Activated CD8-positive, alpha-beta memory T cell treated with anti-CD3 and anti-CD28 coated beads for 24 hours (primary cell): ENCODE measurements around the gene GALNT2.
A peak's percentile ranks its signal among the peaks of the same experiment; 100 is the strongest.

ENCODE experiments used
- DNase-seq: peaks from one replicate; pipeline ENCODE4 v3.0.0-alpha.2; 2020

GALNT2 gene

GRCh38 chr1:230195199-230195598 lies 128.2 kb downstream of the GALNT2 start:
- DNase-seq = no peak

GRCh38 chr1:230196077-230196476 lies 129.0 kb downstream of the GALNT2 start:
- DNase-seq = peak; percentile 42

DNA sequence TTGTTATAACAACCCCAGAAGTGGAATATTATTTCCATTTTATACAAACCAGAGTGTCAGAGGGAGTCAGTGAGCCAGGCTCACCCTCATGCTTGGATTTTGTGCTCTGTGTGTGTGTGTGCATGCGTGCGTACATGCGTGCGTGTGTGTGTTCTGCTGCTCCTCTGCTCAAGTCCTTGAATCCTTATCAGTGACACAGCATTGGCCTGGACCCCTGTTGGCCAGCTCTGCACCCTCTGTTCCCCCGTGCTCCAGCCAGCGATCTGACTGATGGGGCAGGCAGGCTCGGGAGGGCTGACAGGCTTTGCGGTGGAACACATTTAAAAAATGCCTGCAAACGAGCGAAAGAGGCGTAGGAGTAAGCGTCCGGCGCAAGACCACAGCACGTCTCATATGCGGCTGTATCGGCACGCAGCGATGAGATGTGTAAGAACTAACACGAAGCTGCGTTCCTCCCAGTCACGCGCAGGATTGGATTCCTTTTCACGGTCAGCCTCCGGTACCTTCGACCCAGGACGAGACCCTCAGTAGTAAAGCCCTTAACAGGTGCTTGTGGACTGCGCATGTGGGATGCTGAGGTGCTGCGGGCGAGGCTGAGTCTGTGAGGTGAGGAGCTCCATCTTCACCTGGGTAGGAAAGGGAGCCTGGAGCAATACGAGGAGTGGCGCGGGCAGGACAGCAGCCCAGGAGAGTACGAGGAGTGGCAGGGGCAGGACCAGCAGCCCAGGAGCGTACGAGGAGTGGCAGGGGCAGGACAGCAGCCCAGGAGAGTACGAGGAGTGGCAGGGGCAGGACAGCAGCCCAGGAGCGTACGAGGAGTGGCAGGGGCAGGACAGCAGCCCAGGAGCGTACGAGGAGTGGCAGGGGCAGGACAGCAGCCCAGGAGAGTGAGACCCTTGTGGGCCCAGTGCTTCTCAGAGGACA lies 130.9 kb downstream of the GALNT2 start:
- DNase-seq = no peak

DNA sequence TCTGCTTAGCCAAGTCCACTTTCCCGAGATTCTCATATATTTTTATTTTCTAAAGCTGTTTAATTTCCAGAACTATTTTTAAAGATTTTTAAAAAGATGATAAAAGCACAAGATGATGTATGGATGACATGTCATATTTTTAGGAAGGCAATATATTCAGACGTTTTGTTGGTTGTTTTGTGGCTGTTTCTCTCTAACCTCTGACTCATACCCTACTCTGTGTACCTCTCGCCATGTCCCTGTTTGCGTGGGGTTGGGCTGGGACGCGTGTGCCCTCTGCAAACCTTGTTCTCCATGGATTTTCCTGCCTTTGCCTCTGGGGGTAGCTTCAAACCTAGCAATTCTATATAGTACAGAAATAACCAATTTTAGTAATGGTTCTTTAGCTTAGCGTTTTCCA lies 132.0 kb downstream of the GALNT2 start:
- no peak for DNase-seq

- no peak for DNase-seq
These were observed 132.5 kb downstream of the GALNT2 start for GRCh38 chr1:230199554-230199953.

- DNase-seq = no peak
These were observed 133.2 kb downstream of the GALNT2 start for GRCh38 chr1:230200276-230200675.

DNA sequence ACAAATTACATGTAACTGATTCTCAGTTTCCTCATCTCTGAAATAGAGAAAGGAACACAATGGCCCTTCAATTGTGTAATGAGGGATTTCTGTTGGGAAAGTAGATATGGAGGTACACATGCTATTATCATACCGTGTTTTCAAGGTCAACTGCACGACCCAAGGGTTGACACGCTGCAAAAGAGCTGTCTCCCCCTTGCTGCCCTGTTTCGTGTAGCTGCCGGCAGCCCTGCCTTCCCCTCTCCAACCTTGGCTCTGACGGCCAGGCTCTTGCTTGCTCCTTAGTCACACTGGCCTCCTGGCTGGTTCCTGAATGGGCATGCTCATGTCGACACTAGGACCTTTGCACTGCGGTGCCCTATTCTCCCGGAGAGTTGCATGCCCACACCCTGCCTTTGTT lies 134.4 kb downstream of the GALNT2 start:
- DNase-seq = no peak

DNA sequence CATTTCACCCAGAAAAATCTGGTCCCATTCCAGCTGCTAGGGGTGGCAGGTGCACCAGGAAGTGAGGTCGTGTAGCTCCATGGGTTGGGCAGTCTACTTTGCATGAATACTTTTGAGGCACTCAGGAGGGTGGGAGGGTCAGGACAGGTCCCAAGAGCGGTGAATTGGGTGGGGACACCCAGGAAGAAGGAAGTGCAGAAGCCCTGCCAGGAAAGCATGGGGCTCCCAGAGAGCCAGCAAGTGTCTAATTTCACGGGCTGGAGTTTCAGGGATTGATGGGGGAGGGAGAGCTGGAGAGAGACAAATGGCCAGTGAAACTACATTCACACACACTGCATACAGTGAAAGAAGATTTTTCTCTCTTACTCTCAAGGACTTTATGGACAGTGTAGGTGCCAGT lies 137.8 kb downstream of the GALNT2 start:
- no peak for DNase-seq

DNA sequence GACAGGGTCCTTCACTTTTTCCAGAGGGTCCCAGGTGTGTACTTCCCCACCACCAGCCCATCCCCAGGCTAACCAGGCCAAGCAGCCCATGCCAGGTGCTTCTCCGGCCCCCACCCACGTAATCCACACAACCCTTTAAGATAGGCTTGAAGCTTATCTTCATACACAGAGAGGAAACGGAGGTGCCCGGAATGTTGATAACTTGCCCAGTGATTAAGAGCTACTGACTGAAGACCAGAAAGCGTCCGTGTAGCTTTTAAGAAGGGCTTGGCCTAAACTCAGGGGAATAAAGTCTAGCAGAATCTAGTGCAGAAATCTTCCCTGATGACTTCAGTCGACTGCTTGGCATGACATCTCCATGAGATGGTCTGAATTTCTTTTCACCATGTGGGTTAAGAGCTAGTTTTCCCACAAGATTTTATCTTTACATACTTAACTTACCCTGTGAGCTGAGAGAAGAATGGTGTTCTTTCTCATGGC lies 138.7 kb downstream of the GALNT2 start:
- no peak for DNase-seq

DNA sequence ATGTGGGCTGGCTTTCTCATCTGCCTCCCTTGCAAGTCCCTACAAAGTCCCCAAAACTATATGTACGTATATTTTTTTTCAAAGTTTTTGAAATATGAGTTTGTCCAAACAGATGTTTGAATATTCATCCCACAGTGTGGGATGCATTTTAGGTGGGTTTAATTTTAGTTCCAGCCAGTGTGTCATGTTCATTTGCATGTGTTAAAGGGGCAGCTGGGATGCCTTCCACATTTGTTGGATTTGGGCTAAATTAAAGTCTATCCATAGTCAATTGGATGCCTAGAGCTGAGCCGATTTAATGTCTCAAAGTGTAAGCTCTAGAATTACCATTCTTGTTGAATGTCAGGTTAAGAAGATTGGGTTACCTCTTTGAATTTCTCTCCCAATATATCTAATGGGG lies 139.2 kb downstream of the GALNT2 start:
- DNase-seq = no peak

DNA sequence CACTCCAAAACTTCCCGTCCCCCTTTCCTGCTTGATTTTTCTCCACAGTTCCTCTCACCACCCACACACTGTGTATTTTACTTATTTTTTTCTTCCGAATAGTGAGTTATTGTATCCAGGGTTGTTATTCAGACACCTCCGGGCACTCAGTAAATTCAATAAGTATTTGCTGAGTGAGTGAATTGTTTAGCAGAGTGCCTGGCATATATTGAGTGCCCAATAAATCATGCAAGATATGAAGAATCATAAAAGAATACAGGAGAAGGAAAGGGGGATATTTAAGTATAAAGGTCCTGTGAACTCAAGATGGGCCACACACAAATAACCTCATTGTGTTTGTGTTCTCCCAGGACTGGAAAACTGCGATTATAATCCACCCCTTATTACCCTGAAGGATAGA lies 139.9 kb downstream of the GALNT2 start:
- DNase-seq = no peak

DNA sequence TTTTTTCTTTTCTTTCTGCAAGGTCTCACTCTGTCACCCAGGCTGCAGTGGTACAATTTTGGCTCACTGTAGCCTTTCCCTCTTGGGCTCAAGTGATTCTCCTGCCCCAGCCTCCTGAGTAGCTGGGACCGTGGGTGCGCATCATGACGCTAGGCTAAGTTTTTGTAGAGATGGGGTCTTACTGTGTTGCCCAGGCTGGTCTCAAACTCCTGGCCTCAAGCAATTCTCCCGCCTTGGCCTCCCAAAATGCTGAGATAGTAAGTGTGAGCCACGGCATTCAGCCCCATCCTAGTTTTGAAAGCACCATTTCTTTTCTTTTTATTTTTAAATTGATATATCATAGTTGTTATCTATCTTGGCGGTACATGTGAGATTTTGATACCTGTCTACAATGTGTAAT lies 140.6 kb downstream of the GALNT2 start:
- DNase-seq = no peak

DNA sequence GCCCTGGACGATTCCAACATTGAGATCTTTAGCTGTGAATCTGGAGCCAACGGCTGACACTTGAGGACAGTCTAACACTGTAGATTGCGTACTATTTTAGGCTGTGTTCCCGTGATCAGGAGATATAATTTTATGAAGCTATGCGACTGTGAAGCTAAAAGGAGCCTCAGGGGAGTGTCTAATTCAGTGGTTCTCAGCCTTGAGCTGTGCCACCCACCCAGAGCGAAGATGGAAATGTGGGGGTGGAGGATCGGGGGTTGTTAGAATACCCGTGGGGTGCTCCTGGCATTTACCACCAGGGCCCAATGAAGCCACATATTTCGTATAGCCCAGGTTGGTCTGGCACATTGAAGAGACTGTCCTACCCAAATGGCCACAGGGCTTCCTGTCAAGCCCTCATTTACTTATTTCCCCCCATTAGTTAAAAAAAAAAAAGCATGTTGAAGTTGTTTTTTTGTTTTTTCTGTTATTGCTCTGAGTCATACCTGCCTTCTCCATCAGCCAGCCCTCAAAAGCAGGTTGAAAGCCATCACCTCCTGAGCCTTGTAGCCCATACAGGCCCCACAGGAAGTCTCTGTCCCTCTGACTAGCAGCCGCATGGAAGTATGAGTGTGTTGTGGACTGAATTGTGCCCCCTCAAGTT lies 141.7 kb downstream of the GALNT2 start:
- peak; percentile 81 for DNase-seq

- no peak for DNase-seq
These were observed 143.4 kb downstream of the GALNT2 start for GRCh38 chr1:230210326-230210980.

- DNase-seq = no peak
These were observed 143.9 kb downstream of the GALNT2 start for GRCh38 chr1:230210981-230211336.

DNA sequence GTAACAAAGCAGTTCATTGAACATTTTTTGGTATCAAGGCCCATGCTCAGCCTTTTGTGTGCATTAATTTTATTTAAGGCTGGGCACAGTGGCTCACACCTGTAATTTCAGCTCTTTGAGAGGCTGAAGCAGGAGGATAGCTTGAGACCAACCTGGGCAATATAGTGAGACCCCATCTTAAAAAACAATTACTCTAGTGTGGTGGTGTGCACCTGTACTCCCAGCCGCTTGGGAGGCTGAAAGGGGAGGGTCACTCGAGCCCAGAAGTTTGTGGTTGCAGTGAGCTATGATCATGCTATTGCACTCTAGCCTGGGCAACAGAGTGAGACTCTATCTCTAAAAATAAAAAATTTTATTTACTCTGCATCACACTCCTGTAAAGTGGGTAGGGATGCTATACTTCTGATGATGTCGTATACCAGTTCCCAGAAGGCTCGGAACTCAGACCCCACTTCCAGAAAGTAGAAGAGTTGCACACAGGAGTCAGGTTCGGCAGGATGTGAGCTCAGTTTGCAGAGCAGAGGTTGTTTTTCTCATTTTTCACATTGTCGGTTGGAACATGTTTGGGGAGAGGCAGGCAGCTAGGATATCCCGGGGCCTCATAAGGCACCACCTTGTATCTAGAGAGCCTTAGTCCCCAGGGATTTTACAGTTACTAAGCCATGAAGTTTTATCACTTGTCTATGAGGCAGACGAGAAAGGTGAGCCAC lies 144.6 kb downstream of the GALNT2 start:
- DNase-seq = no peak

DNA sequence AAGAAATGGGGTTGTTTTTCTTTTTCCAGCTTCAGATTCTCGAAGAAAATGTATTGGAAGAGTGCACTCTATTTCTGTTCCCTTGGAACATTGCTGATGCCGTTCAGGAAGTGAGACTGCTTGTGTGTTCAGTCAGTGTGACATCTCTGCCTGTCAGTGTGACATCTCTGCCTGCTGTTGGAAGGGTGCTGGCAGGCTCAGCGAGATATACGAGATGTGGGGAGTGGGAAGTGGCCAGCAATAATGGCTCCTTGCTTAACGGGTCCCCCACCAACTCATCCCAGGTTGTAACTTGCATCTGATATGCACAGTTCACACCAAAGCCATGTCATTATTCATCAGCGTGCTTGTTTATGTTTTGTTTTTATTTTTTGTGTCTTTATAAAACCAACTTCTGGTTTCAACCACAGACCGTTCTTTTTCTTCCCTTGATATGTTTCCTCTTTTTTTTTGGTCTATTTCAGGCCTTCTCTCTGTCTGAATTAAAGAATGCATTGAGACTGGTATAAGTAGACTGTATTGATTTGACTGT lies 145.4 kb downstream of the GALNT2 start:
- no peak for DNase-seq

- no peak for DNase-seq
These were observed 148.0 kb downstream of the GALNT2 start for GRCh38 chr1:230215031-230215430.

GRCh38 chr1:230215529-230215928 lies 148.5 kb downstream of the GALNT2 start:
- DNase-seq = no peak

DNA sequence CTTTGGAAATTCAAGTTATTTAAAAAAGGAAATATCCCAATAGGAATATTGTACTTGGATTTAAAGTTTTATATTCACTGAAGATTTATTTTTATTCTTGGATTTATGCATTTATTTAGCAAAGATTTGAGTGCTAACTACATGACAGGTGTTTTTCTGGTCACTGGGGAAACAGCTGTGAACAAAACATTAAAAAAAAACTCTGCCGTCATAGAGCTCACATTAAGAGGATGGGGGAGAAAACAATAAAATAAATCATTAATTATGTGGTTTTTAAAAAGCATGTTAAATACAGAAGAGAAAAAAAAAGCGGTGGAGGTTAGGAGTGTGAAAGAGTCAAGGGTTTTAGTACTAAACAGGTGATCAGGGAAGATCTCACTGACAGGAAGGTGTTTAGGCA lies 149.9 kb downstream of the GALNT2 start:
- no peak for DNase-seq

DNA sequence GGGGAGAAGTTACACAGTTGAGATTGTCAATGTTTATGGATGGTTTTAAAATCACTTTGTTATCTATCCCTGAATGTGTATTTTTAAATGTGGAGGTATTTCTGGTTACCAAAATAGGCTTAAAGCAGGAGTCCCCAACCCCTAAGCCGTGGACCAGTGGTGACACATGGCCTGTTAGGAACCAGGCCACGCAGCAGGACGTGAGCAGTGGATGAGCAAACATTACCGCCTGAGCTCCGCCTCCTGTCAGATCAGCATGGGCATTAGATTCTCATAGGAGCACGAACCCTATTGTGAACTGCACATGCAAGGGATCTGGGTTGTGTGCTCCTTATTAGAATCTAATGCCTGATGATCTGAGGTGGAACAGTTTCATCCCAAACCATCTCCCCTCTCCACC lies 151.6 kb downstream of the GALNT2 start:
- DNase-seq = no peak

DNA sequence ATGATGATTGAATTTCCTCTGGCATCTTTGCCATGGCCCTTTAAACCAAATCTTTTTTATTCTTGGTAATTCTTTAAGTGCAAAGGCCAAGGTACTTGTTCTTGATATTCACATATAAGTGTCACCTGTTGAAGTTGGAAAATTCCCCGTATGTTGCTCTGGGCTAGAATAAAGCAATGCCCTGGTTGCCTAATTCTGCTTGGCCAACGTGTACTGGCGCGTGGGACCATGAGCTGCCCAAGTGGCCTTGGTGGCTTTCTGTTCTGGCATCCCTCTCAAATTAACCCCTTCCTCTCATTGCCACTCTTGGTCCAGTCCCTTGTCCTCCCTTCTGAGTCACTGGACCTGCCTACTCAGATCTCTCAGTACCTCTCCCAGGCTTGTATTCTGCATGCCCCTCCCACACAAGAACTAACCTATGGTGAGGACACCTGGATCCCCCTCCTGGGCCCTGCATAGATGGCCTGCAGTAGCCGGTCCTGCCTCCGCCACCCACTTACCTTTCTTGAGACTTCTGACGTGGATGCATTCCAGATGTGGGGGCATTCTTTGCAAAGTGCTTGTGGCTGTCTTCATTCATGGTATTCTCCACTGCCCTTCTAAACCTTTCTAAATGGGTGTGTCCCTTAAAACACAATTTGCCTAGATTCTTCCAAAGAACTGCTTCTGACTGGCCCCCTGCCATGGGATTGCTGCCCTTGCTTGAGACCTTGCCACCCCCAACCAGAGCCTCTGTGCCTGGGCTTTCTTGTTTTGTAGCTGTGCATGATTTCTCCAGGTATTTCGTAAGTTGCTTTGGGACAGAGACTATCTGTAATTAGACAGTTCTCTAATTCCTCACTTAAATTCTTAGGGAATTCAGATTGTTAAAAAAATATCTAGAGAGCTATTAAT lies 152.4 kb downstream of the GALNT2 start:
- no peak for DNase-seq
